ENCODE data around the gene PSAPL1. TPM values are rescaled to one million over a fixed set of nuclear protein-coding genes. Genes with fewer than 3 reads are reported as not detected.

Gene PSAPL1
- polyA plus RNA-seq, 2 donors = 0.04 to 0.39 TPM

- H3K27ac ChIP-seq (ENCODE audit: low read depth in 2 of 2, low read length in 1 of 2) = no peak overlapping the region
- no peaks in the 10 kb centered on the region for H3K36me3 ChIP-seq (ENCODE audit: control insufficient read depth in 2 of 2, insufficient read depth in 2 of 2, low read length in 1 of 2)
- no peak overlapping the region for H3K4me3 ChIP-seq (ENCODE audit: low read depth in 1 of 2, low read length in 2 of 2)
- WGBS, 2 donors = 67 to 83% methylated on average over 11 of the region's 11 CpGs
- peaks cover 0 to 3% of the 10 kb centered on the region in 2 donors for H3K27me3 ChIP-seq (ENCODE audit: control insufficient read depth in 1 of 2, insufficient read depth in 2 of 2, low read length in 2 of 2)
- H3K9me3 ChIP-seq (ENCODE audit: control insufficient read depth in 2 of 2, insufficient read depth in 1 of 2, low read depth in 1 of 2, low read length in 1 of 2) = peaks cover 0 to 5% of the 10 kb centered on the region in 2 donors
- H3K4me1 ChIP-seq (ENCODE audit: control insufficient read depth in 2 of 2, insufficient read depth in 2 of 2, low read length in 1 of 2) = peaks cover 5 to 11% of the 10 kb centered on the region in 2 donors
These were observed 836 bp upstream of the PSAPL1 start for GRCh38 chr4:7435471-7436061.

GRCh38 chr4:7434141-7434765 lies 477 bp downstream of the PSAPL1 start:
- Histone ChIP-seq H3K4me3 (ENCODE audit: low read depth in 1 of 2, low read length in 2 of 2) (no peak overlapping the region), H3K36me3 (ENCODE audit: control insufficient read depth in 2 of 2, insufficient read depth in 2 of 2, low read length in 1 of 2) (no peaks in the 10 kb centered on the region), H3K9me3 (ENCODE audit: control insufficient read depth in 2 of 2, insufficient read depth in 1 of 2, low read depth in 1 of 2, low read length in 1 of 2) (no peaks in the 10 kb centered on the region), H3K4me1 (ENCODE audit: control insufficient read depth in 2 of 2, insufficient read depth in 2 of 2, low read length in 1 of 2) (peaks cover 5 to 11% of the 10 kb centered on the region in 2 donors), H3K27ac (ENCODE audit: low read depth in 2 of 2, low read length in 1 of 2) (no peak overlapping the region), H3K27me3 (ENCODE audit: control insufficient read depth in 1 of 2, insufficient read depth in 2 of 2, low read length in 2 of 2) (no peaks in the 10 kb centered on the region)
- 74 to 75% methylated on average over 26 of the region's 26 CpGs for WGBS, 2 donors

- WGBS, 2 donors = 84 to 87% methylated on average over 28 of the region's 28 CpGs
- H3K27ac ChIP-seq (ENCODE audit: low read depth in 2 of 2, low read length in 1 of 2) = no peak overlapping the region
- H3K4me3 ChIP-seq (ENCODE audit: low read depth in 1 of 2, low read length in 2 of 2) = no peak overlapping the region
- no peaks in the 10 kb centered on the region for H3K36me3 ChIP-seq (ENCODE audit: control insufficient read depth in 2 of 2, insufficient read depth in 2 of 2, low read length in 1 of 2)
- no peaks in the 10 kb centered on the region for H3K27me3 ChIP-seq (ENCODE audit: control insufficient read depth in 1 of 2, insufficient read depth in 2 of 2, low read length in 2 of 2)
- peaks cover 5 to 11% of the 10 kb centered on the region in 2 donors for H3K4me1 ChIP-seq (ENCODE audit: control insufficient read depth in 2 of 2, insufficient read depth in 2 of 2, low read length in 1 of 2)
- no peaks in the 10 kb centered on the region for H3K9me3 ChIP-seq (ENCODE audit: control insufficient read depth in 2 of 2, insufficient read depth in 1 of 2, low read depth in 1 of 2, low read length in 1 of 2)
These were observed 1.2 kb downstream of the PSAPL1 start for GRCh38 chr4:7433376-7434140.

- H3K27me3 ChIP-seq (ENCODE audit: control insufficient read depth in 1 of 2, insufficient read depth in 2 of 2, low read length in 2 of 2) = no peaks in the 10 kb centered on the region
- 89 to 92% methylated on average over 23 of the region's 23 CpGs for WGBS, 2 donors
- H3K4me1 ChIP-seq (ENCODE audit: control insufficient read depth in 2 of 2, insufficient read depth in 2 of 2, low read length in 1 of 2) = peaks cover 5 to 11% of the 10 kb centered on the region in 2 donors
These were observed 2.0 kb downstream of the PSAPL1 start for GRCh38 chr4:7432531-7433375.

GRCh38 chr4:7431696-7432530 lies 2.8 kb downstream of the PSAPL1 start:
- Histone ChIP-seq H3K27ac (ENCODE audit: low read depth in 2 of 2, low read length in 1 of 2) (no peak overlapping the region), H3K4me1 (ENCODE audit: control insufficient read depth in 2 of 2, insufficient read depth in 2 of 2, low read length in 1 of 2) (peaks cover 5 to 11% of the 10 kb centered on the region in 2 donors), H3K4me3 (ENCODE audit: low read depth in 1 of 2, low read length in 2 of 2) (no peak overlapping the region), H3K36me3 (ENCODE audit: control insufficient read depth in 2 of 2, insufficient read depth in 2 of 2, low read length in 1 of 2) (no peaks in the 10 kb centered on the region), H3K27me3 (ENCODE audit: control insufficient read depth in 1 of 2, insufficient read depth in 2 of 2, low read length in 2 of 2) (no peaks in the 10 kb centered on the region), H3K9me3 (ENCODE audit: control insufficient read depth in 2 of 2, insufficient read depth in 1 of 2, low read depth in 1 of 2, low read length in 1 of 2) (no peaks in the 10 kb centered on the region)
- 73 to 78% methylated on average over 27 of the region's 27 CpGs for WGBS, 2 donors

More at GRCh38 chr4:7432531-7433375, 2.0 kb downstream of the PSAPL1 start:
- no peak overlapping the region for H3K4me3 ChIP-seq (ENCODE audit: low read depth in 1 of 2, low read length in 2 of 2)
- no peaks in the 10 kb centered on the region for H3K9me3 ChIP-seq (ENCODE audit: control insufficient read depth in 2 of 2, insufficient read depth in 1 of 2, low read depth in 1 of 2, low read length in 1 of 2)
- H3K36me3 ChIP-seq (ENCODE audit: control insufficient read depth in 2 of 2, insufficient read depth in 2 of 2, low read length in 1 of 2) = no peaks in the 10 kb centered on the region
- no peak overlapping the region for H3K27ac ChIP-seq (ENCODE audit: low read depth in 2 of 2, low read length in 1 of 2)

GRCh38 chr4:7430965-7431695 lies 3.6 kb downstream of the PSAPL1 start:
- no peak overlapping the region for H3K27ac ChIP-seq (ENCODE audit: low read depth in 2 of 2, low read length in 1 of 2)
- 75 to 79% methylated on average over 17 of the region's 17 CpGs for WGBS, 2 donors

GRCh38 chr4:7430368-7430964 lies 4.3 kb downstream of the PSAPL1 start:
- H3K4me3 ChIP-seq (ENCODE audit: low read depth in 1 of 2, low read length in 2 of 2) = no peak overlapping the region
- no peaks in the 10 kb centered on the region for H3K36me3 ChIP-seq (ENCODE audit: control insufficient read depth in 2 of 2, insufficient read depth in 2 of 2, low read length in 1 of 2)
- H3K4me1 ChIP-seq (ENCODE audit: control insufficient read depth in 2 of 2, insufficient read depth in 2 of 2, low read length in 1 of 2) = peaks cover 5 to 11% of the 10 kb centered on the region in 2 donors
- no peaks in the 10 kb centered on the region for H3K9me3 ChIP-seq (ENCODE audit: control insufficient read depth in 2 of 2, insufficient read depth in 1 of 2, low read depth in 1 of 2, low read length in 1 of 2)
- no peaks in the 10 kb centered on the region for H3K27me3 ChIP-seq (ENCODE audit: control insufficient read depth in 1 of 2, insufficient read depth in 2 of 2, low read length in 2 of 2)
- H3K27ac ChIP-seq (ENCODE audit: low read depth in 2 of 2, low read length in 1 of 2) = no peak overlapping the region
- 39 to 55% methylated on average over 14 to 16 of the region's 16 CpGs for WGBS, 2 donors

More at GRCh38 chr4:7430965-7431695, 3.6 kb downstream of the PSAPL1 start:
- H3K27me3 ChIP-seq (ENCODE audit: control insufficient read depth in 1 of 2, insufficient read depth in 2 of 2, low read length in 2 of 2) = no peaks in the 10 kb centered on the region
- no peaks in the 10 kb centered on the region for H3K9me3 ChIP-seq (ENCODE audit: control insufficient read depth in 2 of 2, insufficient read depth in 1 of 2, low read depth in 1 of 2, low read length in 1 of 2)
- H3K36me3 ChIP-seq (ENCODE audit: control insufficient read depth in 2 of 2, insufficient read depth in 2 of 2, low read length in 1 of 2) = no peaks in the 10 kb centered on the region
- peaks cover 5 to 11% of the 10 kb centered on the region in 2 donors for H3K4me1 ChIP-seq (ENCODE audit: control insufficient read depth in 2 of 2, insufficient read depth in 2 of 2, low read length in 1 of 2)
- H3K4me3 ChIP-seq (ENCODE audit: low read depth in 1 of 2, low read length in 2 of 2) = no peak overlapping the region

GRCh38 chr4:7429601-7430078 lies 5.1 kb downstream of the PSAPL1 start:
- H3K27ac ChIP-seq (ENCODE audit: low read depth in 2 of 2, low read length in 1 of 2) = no peak overlapping the region
- no peak overlapping the region for H3K4me3 ChIP-seq (ENCODE audit: low read depth in 1 of 2, low read length in 2 of 2)
- H3K9me3 ChIP-seq (ENCODE audit: control insufficient read depth in 2 of 2, insufficient read depth in 1 of 2, low read depth in 1 of 2, low read length in 1 of 2) = no peaks in the 10 kb centered on the region
- H3K4me1 ChIP-seq (ENCODE audit: control insufficient read depth in 2 of 2, insufficient read depth in 2 of 2, low read length in 1 of 2) = peaks cover 4 to 13% of the 10 kb centered on the region in 2 donors
- H3K27me3 ChIP-seq (ENCODE audit: control insufficient read depth in 1 of 2, insufficient read depth in 2 of 2, low read length in 2 of 2) = no peaks in the 10 kb centered on the region
- WGBS, 2 donors = 71% methylated on average over 17 of the region's 17 CpGs
- H3K36me3 ChIP-seq (ENCODE audit: control insufficient read depth in 2 of 2, insufficient read depth in 2 of 2, low read length in 1 of 2) = no peaks in the 10 kb centered on the region
